ENCODE results near the gene FAM3C.
A peak's percentile ranks its signal among the peaks of the same experiment; 100 is the strongest.

FAM3C gene

DNA sequence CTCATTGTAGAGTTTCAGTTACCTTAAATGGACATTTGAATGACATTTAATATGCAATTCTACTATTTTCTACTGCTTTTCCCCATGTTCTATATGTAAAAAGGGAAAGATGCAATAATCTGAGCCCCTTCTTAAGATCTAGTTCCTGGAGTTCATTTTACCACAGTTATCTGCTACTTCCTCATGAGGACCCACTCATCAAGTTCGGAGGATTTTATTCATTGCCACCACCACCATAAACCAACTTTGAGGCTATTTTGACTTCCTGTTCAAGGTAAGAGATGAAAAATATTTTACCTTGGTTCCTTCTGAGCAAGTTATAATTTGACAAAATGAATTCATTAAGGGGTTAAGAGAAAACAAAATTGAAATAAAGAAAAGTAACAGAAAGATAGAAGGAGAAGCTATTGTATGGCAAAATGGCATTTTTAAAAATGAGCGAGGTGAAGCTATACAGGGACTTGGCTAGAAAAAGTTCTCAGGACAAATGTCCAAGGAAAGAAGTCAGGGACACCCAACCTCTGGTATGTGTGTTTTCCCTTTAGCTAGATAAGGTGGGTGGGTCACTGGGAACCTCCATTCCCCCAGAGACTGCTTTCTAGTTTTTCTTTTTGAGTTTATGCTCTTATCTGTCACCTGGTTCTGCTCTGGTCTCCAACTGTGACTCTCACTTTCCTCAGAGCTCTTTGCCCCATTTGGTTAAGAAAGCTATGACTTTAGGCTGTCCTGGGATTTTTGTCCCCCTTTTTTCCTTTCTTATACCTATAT, 14.9 kb upstream of the FAM3C start:
- no peak for DNase-seq

DNA sequence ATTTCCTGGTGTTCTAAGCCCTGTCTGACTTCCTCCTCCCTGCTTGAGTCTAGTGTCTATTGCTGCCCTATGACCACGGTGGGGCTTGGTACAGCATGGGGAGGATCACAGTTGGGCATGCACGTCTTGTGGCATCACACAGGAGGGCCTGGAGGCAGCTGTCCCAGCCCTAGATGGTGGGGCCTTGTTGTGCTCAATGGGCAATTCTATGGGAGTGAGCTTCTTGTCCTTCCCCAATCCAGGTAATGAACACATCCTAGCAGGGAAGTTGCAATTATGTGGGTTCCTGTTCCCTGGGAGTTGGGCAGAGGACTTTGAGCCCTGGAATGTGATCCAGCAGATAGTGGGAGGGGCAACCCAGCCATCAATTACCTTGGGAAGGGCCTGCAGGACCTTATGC, 10.8 kb upstream of the FAM3C start:
- DNase-seq, result no peak

DNA sequence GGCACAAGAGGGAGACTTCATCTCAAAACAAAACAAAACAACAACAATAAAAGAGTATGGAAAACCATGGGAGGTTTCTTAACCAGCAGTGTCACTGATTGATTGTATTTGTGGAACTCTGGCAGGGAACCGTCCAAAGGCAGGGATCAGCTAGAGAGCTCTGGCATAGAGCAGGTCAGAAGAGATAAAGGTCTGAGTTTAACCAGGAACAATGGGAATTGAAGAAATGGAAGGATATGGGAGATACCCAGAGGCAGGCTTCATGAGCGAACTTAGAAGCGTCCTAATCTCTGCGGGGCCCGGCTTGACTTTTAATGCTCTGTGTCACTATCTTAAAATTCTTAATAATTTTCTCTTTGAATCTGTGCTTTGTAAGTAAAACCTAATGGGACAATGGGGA, 10.4 kb upstream of the FAM3C start:
- no peak for DNase-seq

DNA sequence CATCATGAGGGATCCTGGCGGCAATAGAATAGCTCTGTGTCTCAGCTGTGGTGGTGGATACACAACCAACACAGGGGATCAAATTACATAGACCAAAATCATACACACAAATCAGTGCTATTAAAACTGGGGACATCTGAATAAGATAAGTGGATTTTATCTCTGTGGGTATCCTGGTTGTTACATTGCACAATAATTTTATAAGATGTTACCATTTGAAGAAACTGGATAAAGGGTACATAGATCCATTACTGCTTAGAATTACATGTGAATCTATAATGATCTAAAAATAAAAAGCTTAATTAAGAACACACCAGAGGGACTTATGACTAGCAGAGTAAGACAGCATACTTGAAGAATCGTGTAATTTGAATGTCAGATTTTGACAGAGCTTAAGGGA, 8.2 kb upstream of the FAM3C start:
- DNase-seq, result no peak

DNA sequence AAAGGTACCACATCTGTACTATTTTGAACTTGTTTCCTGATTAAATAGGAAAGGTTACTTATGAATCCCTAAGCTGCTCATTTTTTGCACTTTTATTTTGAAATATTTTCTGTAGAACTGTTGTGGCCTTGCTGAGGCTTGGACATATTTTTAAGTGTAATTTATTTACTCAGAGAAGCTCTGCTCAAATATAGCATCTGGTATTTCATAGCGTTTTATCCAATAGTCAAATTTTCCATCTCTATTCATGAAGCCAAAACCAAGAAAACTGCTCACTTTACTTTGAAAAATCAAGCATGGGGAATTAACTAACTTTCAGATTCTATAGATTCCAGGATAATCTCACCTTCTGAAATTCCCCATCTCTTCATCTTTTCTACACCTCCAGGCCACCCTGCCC, 6.6 kb upstream of the FAM3C start:
- no peak for DNase-seq

DNA sequence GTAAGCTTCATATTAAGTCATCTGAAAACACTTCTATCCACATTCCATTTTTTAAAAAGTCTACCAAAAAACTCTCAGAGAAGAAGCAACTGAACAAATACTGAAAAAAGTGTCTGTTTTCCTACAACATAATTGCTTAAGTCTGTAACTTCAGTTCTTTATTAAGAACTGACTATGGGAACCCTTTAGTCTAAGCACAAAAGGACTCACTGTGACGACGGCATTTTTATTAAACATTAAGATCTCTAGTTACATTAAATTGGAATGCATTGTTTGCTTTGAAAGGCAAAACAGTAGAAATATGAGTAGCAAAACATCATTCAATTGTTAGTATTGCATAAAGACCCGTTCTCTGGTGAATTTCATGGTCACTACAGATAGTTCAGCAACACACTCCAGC, 5.8 kb upstream of the FAM3C start:
- DNase-seq, result no peak

DNA sequence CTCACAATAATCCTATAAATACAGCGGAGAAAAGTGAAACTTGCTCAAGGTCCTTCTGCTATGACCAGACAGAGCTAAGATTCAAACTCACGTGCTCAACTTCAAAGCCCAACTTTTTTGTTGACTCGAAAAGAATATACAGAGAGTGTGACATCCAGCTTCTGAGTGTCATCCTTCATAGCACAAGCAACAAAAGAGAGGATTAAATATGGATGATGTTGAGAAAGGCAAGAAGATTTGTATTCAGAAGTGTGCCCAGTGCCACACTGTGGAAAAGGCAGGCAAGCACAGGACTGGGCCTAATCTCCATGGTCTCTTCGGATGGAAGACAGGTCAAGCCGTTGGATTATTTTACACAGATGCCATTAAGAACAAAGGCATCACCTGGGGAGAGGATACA, 2.1 kb upstream of the FAM3C start:
- no peak for DNase-seq

DNA sequence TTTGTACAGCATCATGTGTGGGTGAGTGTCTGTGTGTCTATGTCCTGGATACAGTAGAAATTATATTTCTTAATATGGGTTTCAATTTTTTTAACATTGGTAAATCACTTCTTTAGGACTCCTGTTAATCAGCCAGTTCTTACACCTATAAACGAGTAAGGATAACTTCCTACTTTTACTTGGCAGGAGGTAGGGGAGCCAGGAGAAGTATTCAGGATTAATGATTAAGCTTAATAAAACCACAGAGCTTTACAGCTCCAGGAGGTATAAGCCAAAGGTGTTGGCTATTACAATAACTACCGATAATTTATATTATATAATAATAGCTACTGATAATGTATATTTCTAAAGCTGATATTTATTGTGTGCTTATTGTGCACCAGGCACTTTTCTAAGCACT, 1.7 kb upstream of the FAM3C start:
- DNase-seq, result no peak

DNA sequence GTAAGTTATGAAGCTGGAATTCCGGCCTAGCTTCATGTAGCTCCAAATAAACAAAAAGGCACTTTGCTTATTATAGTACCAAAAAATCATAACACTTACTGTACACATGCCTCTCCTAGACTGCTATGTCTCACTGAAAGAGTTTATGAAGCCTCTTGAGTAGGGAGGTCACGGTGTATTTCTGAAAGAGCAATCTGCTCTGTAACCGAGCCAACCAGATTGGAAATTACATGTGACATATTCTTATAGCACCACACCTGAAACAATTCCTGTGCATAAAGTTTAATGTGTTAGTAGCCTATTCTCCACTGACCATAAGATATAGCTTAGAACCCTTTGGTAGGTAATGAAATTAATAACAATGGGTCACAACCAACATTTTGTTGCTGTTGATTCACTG, 1.3 kb upstream of the FAM3C start:
- DNase-seq, result no peak

DNA sequence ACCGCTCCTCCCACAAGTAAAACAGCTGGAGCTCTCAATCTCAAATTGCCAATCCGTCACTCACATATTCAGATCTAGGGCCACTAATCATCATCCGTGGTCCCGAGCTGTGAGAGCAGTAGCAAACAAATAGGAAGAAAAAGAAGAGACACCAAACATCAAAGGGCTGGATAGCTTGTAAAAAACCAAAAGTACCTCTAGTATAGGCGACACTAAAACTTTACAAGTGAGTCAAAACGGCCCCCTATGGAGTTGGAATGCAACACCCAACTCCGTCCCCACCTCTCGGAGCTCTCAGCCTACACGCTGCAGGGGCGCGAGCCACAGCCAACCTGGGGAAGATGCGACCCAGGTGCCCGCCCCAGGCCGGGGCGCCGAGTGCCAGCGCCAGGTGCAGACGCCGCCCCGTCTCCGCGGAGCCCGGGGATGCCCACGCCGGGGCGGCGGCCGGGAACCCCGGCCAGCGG, 581 bp downstream of the FAM3C start:
- DNase-seq, result peak; percentile 63

DNA sequence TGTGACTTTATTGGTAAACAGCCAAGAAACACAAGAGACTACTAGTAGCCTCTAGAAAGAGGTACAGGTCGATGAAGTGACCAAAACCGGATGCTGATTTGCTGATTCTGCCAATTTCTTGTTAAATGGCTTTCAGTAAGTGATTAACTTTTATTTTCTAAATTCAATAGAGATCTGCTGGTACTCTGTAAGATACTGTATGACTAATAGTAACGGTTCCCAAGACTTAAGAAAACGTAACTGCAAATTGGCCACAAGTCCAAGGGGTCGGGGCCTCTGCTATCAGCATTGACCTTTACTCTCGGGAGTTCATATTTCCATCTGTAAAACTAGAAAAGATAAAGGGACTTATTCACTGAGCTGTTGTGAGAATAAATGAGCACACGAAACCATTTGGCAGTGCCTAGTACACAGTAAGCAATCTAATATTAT, 1.4 kb downstream of the FAM3C start:
- no peak for DNase-seq

DNA sequence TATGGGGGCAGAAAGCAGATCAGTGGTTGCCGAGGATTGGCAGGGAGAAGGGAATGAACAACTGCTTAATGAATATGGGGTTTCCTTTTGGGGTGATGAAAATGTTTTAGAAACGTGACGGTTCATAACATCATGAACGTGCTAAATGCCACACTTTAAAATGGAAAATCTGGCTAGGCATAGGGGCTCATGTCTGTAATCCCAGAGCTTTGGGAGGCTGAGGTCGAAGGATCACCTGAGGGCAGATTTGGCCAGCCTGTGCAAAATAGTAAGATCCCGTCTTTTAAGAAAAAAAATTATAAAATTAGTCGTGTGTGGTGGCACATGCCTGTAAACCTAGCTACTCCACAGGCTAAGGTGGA, 3.1 kb downstream of the FAM3C start:
- DNase-seq, result no peak

DNA sequence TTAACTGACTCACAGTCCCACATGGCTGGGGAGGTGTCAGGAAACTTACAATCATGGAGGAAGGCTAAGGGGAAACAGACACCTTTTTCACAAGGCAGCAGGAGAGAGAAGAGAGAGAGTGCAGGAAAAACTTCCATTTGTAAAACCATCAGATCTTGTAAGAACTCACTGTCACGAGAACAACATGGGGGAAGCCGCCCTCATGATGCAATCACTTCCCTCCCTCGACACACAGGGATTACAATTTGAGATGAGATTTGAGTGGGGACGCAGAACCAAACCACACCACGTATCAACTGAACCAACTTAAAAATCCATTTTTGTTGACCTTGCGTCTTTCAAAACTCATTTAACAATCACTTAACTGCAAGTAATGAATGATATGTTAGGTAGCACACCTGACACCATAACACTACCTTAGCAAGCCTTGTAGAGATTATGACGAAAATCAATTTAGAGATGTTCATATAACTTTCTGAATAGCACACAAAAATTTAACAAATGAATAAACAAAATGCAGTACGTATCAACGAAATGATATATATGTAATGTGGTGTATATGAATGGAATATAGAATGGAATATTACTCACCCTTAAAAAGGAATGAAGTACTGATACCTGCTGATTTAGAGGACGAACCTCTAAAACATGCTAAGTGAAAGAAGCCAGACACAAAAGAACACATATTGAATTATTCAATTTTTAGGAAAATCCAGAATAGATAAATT, 3.7 kb downstream of the FAM3C start:
- no peak for DNase-seq

DNA sequence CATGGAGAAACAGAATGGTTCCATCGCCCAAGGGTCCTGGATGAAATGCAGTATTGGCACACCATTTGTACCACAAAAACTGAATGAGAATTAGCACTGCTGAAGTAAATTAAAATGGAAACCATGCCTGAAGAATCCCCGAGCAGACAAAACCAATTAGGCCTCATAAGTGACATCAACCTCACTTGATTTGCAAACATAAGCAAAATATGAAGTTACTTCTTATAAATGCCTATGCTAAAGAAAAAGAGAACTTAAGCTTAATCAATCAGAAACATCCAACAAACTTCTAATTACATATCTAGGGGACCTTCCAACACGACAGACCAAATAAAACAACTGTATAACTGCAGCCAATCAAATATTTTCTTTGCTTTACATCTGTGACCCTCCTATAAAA, 4.4 kb downstream of the FAM3C start:
- no peak for DNase-seq

DNA sequence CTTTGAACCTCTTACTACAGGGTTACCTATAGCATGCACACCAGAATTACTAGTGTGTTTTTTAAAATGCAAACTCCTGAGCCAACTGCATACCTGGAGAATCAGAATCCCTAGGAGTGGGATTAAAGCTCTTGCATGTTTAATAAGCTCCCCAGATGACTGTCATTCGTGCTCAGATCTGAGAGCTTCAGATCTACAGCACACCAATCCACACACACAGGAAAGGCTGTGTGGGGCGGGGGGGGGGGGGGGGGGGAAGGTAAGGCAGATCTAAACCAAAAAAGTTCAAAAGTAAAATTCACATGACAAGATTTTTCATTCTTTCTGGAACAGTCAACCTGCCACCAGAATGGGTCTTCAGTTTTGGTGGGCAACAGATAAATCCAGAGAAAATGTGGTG, 5.5 kb downstream of the FAM3C start:
- DNase-seq, result no peak

DNA sequence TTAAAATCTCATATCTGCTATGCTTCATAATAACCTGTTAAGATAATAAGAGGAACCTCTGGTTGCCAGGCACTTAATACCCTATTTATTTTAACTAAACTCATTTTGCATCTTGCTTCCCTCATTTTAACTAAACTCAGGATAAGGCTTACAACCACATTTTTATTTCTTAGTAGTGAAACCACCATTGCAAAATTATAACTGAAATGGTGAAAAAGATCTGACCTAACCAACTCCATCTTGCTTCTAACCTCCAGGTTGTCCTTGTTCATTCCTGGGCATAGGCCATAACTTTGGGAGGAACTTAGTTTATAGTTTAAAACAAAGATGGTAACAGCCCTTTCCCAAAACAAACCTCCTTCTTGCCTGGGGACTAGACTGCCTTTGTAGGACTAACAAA, 6.0 kb downstream of the FAM3C start:
- DNase-seq, result no peak

DNA sequence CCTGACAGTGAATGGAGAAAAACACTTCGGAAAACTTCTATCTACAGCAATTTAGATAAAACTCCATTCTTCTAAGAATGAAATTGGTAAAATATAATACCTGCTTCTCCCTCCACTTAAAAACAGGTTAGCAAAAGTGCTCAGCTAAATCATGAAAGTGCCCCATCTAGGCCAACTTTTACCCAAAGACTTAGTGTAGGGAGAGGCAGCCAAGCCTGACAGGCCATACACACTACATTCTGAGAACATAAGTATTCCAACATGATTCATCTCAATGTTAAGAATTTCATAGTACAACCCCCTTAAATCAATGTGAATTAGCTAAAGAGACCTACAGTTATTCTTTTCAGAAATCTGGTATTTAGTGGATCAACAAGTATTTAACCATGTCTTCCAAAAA, 7.2 kb downstream of the FAM3C start:
- no peak for DNase-seq

DNA sequence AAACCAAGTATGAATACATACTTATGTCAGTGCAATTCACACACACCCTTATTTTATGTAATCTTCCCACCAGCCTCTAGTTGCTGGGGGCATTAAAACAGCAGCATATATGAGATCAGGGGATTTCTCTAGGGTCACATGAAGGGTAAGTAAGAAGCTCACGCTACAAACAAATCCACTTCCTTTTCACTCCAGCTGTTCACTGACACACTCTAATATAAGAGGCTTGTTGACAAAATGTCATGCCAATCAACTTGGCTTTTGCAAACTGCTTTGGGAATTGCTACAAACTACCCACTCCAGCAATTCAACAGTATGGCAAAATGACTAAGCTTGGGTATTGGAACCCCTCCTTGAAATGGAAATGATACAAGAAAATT, 10.3 kb downstream of the FAM3C start:
- DNase-seq, result peak; percentile 46

DNA sequence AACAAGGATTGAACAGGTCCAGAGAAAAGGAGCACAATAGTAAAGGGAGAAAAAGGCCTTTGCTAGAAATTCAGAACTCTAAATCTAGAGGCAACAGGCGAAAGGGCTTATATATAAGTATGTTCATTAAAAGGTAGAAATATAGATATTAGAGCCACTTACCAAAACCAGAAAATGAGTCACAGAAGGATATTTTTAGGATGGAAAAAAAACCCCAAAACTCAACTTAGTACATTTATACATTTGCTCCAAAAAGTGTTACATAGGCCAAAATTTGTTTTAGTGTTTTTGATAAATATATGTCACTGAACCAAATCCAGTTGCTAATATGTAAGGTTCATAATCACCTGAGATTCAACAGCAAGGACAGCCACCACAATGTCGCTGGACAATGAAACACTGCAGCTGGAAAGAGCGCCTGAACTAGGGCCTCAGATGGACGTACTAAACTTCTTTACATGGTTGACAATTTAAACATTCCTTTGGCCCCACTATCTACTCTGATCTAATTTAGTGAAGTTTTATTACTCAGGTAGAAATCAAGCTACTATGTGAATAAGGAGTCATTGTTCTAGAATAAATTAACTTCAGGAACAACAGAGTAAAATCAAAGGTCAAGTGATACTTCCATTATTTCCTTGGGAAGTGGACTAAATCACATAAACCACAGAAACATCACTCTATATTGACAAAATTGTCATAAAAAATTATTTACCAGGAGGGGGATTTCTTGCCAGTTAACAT, 10.9 kb downstream of the FAM3C start:
- no peak for DNase-seq

DNA sequence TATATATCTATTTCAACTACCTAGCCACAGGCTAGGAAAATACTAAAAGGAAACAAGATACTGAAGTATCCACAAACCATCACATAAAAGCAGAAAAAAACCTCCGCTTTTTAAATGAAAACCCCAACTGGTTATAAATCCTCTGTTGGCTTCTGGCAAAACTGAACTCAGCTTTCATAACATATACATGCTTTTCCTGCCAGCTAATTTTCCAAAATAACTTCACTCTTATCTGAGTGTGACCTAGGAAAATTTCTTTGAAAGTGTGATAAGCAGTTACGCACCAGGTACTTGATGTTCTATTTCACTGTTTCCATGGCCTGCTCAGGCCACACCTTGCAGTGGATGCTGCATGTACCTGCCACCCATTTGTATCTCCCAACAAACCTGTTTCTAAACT, 11.8 kb downstream of the FAM3C start:
- no peak for DNase-seq

DNA sequence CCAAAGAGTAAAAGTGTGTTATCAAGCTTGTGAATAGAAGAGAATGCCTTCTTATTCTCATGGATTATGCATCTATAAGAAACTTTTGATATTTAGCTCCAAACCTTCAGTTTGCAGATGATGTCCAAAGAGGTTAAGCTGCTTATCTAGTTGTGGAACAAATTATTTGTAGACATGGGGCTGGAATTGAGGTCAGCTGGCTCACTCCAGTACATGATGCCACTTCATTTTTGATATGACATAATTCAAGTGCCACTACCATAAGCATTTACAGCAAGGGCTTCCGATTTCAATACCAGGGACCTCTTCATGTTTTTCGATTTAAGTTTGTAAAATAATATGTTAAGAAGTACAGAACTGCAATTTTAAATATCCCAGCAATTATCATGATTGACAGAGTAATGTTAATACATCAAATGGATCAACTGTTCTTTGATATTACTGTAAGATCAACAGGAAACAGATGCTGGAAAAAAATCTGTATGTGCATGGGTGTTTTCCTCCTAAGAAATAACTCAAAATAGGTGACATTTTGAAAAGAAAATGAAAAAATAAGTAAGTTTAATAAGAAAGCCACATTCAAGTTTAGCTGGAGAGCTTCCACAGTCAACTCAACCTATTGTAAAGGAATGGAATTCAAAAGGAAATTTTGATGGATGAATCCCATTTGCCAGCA, 12.7 kb downstream of the FAM3C start:
- DNase-seq, result no peak

DNA sequence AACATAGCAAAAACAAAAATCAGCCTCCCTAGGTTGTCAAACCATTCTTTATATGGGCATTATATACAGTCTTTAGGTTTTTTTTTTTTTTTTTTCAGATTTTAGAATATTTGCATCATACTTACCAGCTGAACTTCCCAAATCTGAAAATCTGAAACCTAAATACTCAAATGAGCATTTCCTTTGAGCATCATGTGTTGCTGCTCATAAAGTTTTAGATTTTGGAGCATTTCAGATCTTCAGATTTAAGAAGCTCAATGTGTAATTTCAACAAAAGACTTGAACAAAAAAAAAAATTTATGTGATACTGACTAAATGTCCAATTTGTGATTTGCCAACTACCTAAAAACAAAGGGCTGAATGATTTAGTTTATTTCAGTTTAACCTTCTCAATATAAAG, 13.6 kb downstream of the FAM3C start:
- DNase-seq, result no peak

DNA sequence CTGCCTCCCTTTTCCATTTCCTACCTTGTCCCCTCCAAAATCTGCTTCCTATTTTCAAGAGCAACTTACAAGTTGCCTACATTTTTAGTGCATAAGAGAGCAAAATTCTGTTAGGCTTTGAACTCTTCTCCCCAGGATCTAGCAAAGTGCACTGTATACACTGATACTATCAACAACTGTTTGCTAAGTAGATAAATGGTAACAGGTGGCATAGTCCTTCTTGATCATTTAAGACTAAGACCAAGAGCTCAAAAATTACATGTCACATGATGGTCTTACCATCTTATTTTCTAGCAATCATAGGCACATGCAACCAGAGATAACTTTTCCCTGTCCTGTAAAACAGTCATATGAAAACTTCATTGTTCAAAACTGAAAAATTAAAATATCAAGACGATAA, 16.2 kb downstream of the FAM3C start:
- DNase-seq, result no peak

DNA sequence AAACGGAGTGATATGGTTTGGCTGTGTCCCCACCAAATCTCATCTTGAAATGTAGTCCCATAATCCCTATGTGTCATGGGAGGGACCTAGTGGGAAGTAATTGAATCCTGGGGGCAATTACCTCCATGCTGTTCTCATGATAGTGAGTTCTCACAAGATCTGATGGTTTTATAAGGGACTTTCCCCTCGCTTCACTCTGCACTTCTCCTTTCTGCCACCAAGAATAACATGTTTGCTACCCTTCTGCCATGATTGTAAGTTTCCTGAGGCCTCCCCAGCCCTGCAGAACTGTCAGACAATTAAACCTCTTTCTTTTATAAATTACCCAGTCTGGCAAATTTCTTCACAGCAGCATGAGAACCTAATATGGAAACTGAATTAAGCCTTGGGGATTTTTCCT, 19.1 kb downstream of the FAM3C start:
- no peak for DNase-seq

Measured in CD4-positive, alpha-beta T cell treated with Interleukin-15 for 1 hour (primary cell).